ENCODE results near the gene UCHL5. TPM values are rescaled to one million over a fixed set of nuclear protein-coding genes. Genes with fewer than 3 reads are reported as not detected.

UCHL5 gene
- polyA plus RNA-seq, 1 donor from 2014 or later: 28.8 TPM

DNA sequence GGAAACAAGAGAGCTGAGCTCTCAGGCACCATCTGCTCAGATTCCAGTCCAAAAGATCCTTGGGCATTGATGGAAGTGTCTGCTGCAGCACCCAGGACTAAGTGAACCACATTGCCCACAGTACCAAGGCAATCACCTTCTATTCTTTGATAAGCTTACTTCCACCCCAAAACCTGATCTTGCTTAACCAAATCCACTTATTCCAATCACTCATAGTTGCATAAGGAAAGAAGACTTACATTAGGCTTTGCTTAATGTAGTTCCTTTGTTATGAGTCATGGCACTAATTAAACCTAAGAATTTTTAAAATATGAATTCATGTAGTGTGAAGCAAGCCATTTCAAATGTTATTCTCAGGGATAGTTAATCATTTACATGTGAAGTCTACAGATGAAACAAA lies 84.5 kb downstream of the UCHL5 start:
- H3K4me2 ChIP-seq (ENCODE audit: low read length): no peak overlapping the region
- TF ChIP-seq TAF1 (IDR thresholded peaks at IDR 0.05; ENCODE audit: low read depth) (no peak), POLR2AphosphoS5 (IDR thresholded peaks at IDR 0.05) (no peak), RAD21 (conservative IDR thresholded peaks at IDR 0.05) (no peak), SMC3 (conservative IDR thresholded peaks at IDR 0.05; ENCODE audit: poor library complexity) (no peak), EP300 (conservative IDR thresholded peaks at IDR 0.05; ENCODE audit: poor library complexity, severe bottlenecking) (no peak), EZH2 (IDR thresholded peaks at IDR 0.05; ENCODE audit: borderline replicate concordance, insufficient read depth, low read length, poor library complexity, severe bottlenecking) (no peak), MXI1 (conservative IDR thresholded peaks at IDR 0.05; ENCODE audit: poor library complexity, severe bottlenecking) (no peak)
- TF ChIP-seq, protein P1, sequence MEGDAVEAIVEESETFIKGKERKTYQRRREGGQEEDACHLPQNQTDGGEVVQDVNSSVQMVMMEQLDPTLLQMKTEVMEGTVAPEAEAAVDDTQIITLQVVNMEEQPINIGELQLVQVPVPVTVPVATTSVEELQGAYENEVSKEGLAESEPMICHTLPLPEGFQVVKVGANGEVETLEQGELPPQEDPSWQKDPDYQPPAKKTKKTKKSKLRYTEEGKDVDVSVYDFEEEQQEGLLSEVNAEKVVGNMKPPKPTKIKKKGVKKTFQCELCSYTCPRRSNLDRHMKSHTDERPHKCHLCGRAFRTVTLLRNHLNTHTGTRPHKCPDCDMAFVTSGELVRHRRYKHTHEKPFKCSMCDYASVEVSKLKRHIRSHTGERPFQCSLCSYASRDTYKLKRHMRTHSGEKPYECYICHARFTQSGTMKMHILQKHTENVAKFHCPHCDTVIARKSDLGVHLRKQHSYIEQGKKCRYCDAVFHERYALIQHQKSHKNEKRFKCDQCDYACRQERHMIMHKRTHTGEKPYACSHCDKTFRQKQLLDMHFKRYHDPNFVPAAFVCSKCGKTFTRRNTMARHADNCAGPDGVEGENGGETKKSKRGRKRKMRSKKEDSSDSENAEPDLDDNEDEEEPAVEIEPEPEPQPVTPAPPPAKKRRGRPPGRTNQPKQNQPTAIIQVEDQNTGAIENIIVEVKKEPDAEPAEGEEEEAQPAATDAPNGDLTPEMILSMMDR (IDR thresholded peaks at IDR 0.05; ENCODE audit: poor library complexity, severe bottlenecking): no peak
- TF ChIP-seq, protein P2, sequence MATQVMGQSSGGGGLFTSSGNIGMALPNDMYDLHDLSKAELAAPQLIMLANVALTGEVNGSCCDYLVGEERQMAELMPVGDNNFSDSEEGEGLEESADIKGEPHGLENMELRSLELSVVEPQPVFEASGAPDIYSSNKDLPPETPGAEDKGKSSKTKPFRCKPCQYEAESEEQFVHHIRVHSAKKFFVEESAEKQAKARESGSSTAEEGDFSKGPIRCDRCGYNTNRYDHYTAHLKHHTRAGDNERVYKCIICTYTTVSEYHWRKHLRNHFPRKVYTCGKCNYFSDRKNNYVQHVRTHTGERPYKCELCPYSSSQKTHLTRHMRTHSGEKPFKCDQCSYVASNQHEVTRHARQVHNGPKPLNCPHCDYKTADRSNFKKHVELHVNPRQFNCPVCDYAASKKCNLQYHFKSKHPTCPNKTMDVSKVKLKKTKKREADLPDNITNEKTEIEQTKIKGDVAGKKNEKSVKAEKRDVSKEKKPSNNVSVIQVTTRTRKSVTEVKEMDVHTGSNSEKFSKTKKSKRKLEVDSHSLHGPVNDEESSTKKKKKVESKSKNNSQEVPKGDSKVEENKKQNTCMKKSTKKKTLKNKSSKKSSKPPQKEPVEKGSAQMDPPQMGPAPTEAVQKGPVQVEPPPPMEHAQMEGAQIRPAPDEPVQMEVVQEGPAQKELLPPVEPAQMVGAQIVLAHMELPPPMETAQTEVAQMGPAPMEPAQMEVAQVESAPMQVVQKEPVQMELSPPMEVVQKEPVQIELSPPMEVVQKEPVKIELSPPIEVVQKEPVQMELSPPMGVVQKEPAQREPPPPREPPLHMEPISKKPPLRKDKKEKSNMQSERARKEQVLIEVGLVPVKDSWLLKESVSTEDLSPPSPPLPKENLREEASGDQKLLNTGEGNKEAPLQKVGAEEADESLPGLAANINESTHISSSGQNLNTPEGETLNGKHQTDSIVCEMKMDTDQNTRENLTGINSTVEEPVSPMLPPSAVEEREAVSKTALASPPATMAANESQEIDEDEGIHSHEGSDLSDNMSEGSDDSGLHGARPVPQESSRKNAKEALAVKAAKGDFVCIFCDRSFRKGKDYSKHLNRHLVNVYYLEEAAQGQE (IDR thresholded peaks at IDR 0.05; ENCODE audit: borderline replicate concordance): no peak
- H4K20me1 ChIP-seq (ENCODE audit: insufficient read depth): no peaks in the 10 kb centered on the region
- H2AFZ ChIP-seq (ENCODE audit: low read depth, low read length): no peak overlapping the region
- no peaks in the 10 kb centered on the region for H3K79me2 ChIP-seq (replicated peaks; ENCODE audit: insufficient read depth, low read length)
- H3K9me2 ChIP-seq (ENCODE audit: insufficient read depth, low read length): no peaks in the 10 kb centered on the region
- H3K27me3 ChIP-seq (ENCODE audit: insufficient read depth, low read depth, low read length): no peaks in the 10 kb centered on the region
- no peak overlapping the region for H3K4me3 ChIP-seq (ENCODE audit: low read length)
- H3K27ac ChIP-seq (ENCODE audit: low read length): no peak overlapping the region
- no peaks in the 10 kb centered on the region for H3K36me3 ChIP-seq (ENCODE audit: insufficient read depth, low read length)
- no peaks in the 10 kb centered on the region for H3K9me3 ChIP-seq (ENCODE audit: low read length)
- no peaks in the 10 kb centered on the region for H3F3A ChIP-seq (ENCODE audit: insufficient read depth, low read length, poor library complexity, severe bottlenecking)
- no peak overlapping the region for H3K9ac ChIP-seq (ENCODE audit: low read length)

DNA sequence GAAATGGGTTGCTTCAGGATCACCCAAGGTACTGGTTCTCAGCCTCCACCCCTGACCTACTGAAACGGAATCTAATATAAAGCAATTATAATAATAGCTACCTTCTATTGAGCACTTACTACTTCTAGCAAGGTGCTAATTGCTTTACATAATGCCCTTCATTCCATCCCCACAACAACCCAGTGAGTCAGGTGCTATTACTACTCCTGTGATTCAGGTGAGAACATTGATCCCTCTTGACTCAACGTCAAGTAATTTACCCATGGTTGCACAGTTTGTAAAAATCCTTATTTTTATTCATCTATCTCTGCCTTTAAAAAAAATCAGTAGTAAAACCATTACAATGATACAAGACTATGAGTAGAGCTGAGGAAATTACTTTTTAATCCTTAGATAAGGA lies 85.2 kb downstream of the UCHL5 start:
- Histone ChIP-seq H3K36me3 (ENCODE audit: insufficient read depth, low read length) (no peaks in the 10 kb centered on the region), H4K20me1 (ENCODE audit: insufficient read depth) (no peaks in the 10 kb centered on the region), H3K27me3 (ENCODE audit: insufficient read depth, low read depth, low read length) (no peaks in the 10 kb centered on the region), H3K9me2 (ENCODE audit: insufficient read depth, low read length) (no peaks in the 10 kb centered on the region), H3K27ac (ENCODE audit: low read length) (no peak overlapping the region), H3K4me3 (ENCODE audit: low read length) (no peak overlapping the region), H3K9ac (ENCODE audit: low read length) (no peak overlapping the region), H3K79me2 (replicated peaks; ENCODE audit: insufficient read depth, low read length) (no peaks in the 10 kb centered on the region), H3F3A (ENCODE audit: insufficient read depth, low read length, poor library complexity, severe bottlenecking) (no peaks in the 10 kb centered on the region), H2AFZ (ENCODE audit: low read depth, low read length) (no peak overlapping the region), H3K9me3 (ENCODE audit: low read length) (no peaks in the 10 kb centered on the region), H3K4me2 (ENCODE audit: low read length) (no peak overlapping the region)
- TF ChIP-seq POLR2AphosphoS5 (IDR thresholded peaks at IDR 0.05): no peak
- no peak for TF ChIP-seq SMC3 (conservative IDR thresholded peaks at IDR 0.05; ENCODE audit: poor library complexity)
- no peak for TF ChIP-seq EP300 (conservative IDR thresholded peaks at IDR 0.05; ENCODE audit: poor library complexity, severe bottlenecking)
- no peak for TF ChIP-seq EZH2 (IDR thresholded peaks at IDR 0.05; ENCODE audit: borderline replicate concordance, insufficient read depth, low read length, poor library complexity, severe bottlenecking)
- TF ChIP-seq, protein P2 (IDR thresholded peaks at IDR 0.05; ENCODE audit: borderline replicate concordance): no peak
- TF ChIP-seq TAF1 (IDR thresholded peaks at IDR 0.05; ENCODE audit: low read depth): no peak
- TF ChIP-seq, protein P1 (IDR thresholded peaks at IDR 0.05; ENCODE audit: poor library complexity, severe bottlenecking): no peak
- no peak for TF ChIP-seq MXI1 (conservative IDR thresholded peaks at IDR 0.05; ENCODE audit: poor library complexity, severe bottlenecking)
- TF ChIP-seq RAD21 (conservative IDR thresholded peaks at IDR 0.05): no peak
